ENCODE measurements around the gene AS3MT.
A peak's percentile ranks its signal among the peaks of the same experiment; 100 is the strongest.
"Not testable (repeated sequence)": the region's sequence is repeated elsewhere in the genome, so short reads cannot be mapped to it uniquely, and the experiment has no call there.

Gene AS3MT

DNA sequence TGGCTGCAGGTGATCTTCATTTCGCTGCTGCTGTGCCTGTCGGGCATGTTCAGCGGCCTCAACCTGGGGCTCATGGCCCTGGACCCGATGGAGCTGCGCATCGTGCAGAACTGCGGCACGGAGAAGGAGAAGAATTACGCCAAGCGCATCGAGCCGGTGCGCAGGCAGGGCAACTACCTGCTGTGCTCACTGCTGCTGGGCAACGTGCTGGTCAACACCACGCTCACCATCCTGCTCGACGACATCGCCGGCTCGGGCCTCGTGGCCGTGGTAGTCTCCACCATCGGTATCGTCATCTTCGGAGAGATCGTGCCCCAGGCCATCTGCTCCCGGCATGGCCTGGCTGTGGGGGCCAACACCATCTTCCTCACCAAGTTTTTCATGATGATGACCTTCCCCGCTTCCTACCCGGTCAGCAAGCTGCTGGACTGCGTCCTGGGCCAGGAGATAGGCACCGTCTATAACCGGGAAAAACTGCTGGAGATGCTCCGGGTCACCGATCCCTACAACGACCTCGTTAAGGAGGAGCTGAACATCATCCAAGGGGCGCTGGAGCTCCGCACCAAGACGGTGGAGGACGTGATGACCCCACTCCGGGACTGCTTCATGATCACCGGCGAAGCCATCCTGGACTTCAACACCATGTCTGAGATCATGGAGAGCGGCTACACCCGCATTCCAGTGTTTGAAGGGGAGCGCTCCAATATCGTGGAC, 50.1 kb downstream of the AS3MT start:
- DNase-seq (ENCODE audit: low read depth in 1 of 2, low spot score in 1 of 2), result peak in 1 of 2 donors; percentile 13

DNA sequence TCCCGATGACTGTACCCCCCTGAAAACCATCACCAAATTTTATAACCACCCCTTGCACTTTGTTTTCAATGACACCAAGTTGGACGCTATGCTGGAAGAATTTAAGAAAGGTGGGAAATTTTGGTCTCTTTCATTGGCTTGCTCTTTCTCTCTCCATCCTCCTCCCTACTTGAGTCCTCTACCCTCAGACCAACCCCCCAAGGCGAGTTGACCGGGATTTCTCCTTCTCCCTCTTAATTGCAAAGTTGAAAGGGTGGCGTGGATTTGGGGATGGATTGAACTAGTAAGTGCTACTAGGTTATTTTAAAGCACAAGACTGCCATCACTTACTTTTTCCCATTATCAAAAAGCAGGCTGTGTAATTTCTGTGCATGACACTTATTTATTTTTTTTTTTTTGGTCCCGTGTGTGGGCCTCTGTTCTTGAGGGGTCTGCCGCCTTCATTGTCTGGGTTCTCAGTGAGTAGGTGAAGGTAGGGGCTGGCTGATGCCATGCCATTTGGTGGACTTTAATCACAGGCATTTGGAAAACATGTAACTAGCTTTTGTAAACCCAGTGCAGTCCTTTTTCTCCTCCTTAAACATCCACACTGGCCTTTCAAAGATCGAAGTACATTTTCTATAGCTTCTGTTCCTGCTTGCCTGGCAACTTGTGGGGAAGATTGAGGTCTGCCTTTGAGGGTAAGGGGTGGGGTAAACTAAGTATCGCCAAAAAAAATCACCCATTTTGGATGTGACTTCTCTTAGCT, 50.9 kb downstream of the AS3MT start:
- DNase-seq (ENCODE audit: low read depth in 1 of 2, low spot score in 1 of 2), result no peak

- DNase-seq (ENCODE audit: low read depth in 1 of 2, low spot score in 1 of 2), result no peak
Measured at GRCh38 chr10:102923601-102924000, 54.3 kb downstream of the AS3MT start.

- DNase-seq (ENCODE audit: low read depth in 1 of 2, low spot score in 1 of 2), result no peak
Measured at GRCh38 chr10:102926842-102927241, 57.6 kb downstream of the AS3MT start.

DNA sequence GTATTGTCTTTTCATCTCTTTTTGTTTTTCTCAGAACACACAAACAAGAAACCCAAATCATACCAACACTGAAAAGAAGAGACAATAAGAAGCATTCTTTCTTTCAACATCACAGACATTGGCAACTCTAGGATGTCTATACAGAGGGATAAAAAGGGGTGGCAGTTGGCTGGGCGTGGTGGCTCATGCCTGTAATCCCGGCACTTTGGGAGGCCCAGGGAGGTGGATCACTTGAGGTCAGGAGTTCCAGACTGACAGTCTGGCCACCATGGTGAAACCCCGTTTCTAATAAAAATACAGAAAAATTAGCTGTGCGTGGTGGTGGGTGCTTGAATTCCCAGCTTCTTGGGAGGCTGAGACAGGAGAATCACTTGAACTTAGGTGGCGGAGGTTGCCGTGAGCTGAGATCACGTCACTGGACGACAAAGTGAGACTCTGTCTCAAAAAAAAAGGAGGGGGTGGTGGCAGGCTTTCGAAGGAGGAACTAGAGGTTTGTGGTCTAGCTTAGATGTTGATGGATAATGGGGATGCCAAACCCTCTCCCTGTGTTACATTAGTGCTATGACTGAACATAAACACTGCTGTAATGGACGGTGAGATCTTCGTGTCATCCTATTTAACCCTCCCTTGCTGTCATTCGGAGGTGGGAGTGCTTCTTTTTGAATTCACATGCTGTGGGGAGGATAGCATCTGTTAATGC, 58.2 kb downstream of the AS3MT start:
- no peak for DNase-seq (ENCODE audit: low read depth in 1 of 2, low spot score in 1 of 2)

DNA sequence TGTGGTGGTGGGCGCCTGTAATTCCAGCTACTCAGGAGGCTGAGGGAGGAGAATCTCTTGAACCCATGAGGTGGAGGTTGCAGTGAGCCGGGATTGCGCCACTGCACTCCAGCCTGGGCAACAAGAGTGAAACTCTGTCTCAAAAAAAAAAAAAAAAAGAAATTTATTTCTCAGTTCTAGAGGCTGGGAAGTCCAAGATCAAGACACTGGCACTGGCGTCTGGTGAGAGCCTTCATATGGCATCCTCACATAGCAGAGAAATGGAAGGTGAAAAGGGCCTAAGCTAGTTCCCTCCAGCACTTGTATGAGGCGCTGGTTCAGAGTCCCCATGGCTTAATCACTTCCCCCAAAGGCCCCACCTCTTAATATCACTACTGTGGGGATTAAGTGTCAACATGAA, 59.2 kb downstream of the AS3MT start:
- not testable (repeated sequence) for DNase-seq (ENCODE audit: low read depth in 1 of 2, low spot score in 1 of 2)

DNA sequence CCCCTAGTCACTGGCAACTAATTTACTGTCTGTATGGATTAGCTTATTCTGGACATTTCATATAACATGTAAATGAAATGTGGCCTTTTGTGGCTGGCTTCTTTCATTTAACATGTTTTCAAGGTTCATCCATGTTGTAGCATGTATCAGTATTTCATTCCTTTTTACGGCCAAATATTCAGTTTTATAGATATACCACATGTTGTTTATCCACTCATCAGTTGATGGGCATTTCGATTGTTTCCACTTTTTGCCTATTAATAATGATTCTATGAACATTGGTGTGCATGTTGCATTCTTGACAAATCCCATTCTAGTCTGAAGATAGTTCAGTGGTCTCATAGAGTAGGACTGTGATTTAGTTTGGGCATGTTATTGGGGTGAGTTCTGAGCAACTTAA, 61.5 kb downstream of the AS3MT start:
- DNase-seq (ENCODE audit: low read depth in 1 of 2, low spot score in 1 of 2), result no peak

DNA sequence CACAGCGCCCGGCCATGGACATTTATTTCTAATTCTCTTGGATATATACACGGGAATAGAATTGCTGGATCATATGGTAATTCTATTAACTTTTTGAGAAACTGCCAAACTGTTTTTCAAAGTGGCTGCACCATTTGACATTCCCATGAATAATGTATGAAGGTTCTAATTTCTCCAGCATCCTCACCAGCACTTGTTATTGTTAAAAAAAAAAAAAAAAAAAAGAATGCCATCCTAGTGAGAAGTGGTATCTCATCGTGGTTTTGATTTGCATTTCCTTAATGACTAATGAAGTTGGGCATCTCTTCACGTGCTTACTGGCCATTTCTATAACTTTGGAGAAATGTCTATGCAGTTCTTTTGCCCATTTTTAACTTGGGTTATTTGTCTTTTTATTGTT, 62.4 kb downstream of the AS3MT start:
- no peak for DNase-seq (ENCODE audit: low read depth in 1 of 2, low spot score in 1 of 2)

DNA sequence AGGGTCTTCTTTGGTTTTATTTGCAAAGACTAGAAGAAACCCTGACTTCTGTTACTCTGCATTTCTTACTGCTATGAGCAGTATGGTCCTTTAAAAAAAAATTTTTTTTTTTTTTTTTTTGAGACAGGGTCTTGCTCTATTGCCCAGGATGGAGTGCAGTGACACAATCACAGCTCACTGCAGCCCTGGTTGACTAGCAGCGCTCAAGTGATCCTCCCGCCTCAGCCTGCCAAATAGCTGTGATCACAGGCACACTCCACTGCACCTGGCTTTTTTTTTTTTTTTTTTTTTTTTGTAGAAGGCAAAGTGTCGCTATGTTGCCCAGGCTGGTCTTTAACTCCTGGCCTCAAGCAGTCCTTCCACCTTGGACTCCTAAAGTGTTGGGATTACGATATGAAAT, 66.2 kb downstream of the AS3MT start:
- DNase-seq (ENCODE audit: low read depth in 1 of 2, low spot score in 1 of 2), result no peak

DNA sequence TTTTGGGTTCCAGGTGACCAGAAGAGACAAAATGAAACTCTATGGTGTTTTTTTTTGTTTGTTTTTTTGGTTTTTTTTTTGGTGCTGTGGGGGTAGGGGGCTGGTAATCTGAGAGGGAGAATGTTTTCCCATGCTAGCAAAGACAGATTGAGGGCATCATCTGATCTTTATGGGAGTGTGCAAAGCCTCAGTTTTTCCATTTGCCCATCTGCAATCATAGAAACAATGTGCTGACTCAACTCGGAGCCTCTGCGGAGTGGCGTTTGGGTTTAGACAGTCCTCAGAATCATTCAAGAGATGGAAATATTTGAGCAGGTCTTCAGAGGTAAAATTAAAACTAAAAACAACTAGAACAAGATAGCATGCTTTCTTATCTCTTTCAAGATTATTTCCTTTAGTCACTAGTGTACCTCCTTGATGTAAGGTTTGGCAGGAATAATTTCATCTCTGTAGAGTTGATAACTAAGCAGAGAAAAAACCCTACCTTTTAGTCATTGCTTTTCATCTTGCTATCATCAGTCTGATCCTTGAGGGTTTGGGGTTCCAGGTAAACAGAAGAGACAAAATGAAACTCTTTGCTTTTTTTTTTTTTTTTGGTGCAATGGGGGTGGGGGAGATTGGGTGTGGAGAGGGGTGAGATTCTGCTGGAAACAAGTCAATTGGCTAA, 66.8 kb downstream of the AS3MT start:
- DNase-seq (ENCODE audit: low read depth in 1 of 2, low spot score in 1 of 2), result no peak

DNA sequence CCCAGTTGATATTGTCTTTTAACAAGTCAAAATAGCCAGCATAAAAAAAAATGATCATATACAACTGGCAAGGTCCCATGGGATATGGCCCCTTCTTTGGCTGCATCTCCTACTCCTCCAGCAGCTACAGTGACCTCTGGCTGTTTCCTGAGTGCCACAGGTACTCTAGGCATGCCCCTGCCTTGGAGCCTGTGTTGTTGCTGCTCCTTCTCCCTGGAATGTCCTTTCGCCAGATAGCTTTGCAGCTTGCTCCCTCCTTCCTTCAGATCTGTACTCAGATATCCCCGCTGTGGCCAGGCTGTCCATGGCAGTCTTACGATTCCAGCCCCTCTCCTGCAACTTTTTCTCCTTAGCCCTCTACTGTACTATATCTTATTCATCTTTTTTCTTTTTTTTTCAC, 72.1 kb downstream of the AS3MT start:
- no peak for DNase-seq (ENCODE audit: low read depth in 1 of 2, low spot score in 1 of 2)

DNA sequence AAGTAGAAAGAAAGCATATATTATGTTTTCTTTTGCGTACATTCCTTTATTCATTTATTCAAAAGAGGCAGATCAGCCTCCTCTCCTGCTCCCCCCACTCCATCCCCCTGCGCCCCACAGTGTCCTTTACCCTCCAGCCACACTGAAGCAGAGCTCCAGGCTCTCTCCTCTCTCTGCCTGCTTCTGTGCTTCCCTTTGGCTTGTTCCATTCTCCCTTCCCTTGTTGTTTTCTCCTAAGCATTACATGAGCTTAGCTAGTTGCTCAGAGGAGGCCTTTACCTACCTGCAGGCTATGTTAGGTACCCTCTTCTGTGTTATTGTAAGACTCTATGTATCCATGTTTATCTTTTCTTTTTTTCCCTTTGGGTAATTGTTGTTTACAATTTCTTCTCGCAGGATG, 76.2 kb downstream of the AS3MT start:
- DNase-seq (ENCODE audit: low read depth in 1 of 2, low spot score in 1 of 2), result no peak

DNA sequence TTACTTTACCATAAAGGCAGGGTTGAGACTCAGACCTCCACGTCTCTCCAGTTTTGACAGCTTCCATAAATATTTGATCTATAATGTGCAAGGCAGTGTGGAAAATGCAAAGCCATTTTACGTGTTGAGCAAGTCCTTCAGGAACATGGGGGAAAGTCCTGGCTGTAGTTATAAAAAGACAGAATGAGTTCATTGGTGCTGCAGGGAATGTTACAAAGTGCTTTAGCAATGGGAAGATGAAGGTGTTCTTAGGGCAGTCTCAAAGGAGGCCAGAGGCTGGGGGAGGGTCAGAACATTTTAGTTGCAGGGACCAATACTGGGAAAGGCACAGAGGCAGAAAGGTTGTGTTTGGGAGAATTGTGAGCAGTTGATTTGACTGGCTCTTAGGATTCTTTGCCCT, 76.7 kb downstream of the AS3MT start:
- DNase-seq (ENCODE audit: low read depth in 1 of 2, low spot score in 1 of 2), result no peak

- DNase-seq (ENCODE audit: low read depth in 1 of 2, low spot score in 1 of 2), result no peak
Measured at GRCh38 chr10:102946992-102947391, 77.7 kb downstream of the AS3MT start.

- no peak for DNase-seq (ENCODE audit: low read depth in 1 of 2, low spot score in 1 of 2)
Measured at GRCh38 chr10:102948176-102948575, 78.9 kb downstream of the AS3MT start.

- no peak for DNase-seq (ENCODE audit: low read depth in 1 of 2, low spot score in 1 of 2)
Measured at GRCh38 chr10:102948786-102949185, 79.5 kb downstream of the AS3MT start.

DNA sequence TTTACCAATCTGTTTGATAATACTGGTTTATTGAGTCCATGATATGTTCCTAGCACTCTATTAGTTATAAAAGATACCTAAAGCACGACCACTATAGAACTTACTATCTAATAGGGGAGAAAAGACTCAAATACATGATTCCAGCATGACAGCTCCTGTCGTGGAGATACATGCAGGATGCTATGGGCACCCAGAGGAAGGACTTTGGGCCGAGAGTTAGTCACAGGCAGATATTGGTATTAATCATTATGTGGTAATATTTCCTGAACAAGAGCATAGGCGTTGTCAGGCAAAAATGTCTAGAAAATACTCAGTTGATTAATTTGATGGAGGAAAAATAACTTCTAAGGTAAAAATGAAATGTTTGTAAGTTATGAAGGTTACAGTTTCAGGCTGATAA, 80.6 kb downstream of the AS3MT start:
- DNase-seq (ENCODE audit: low read depth in 1 of 2, low spot score in 1 of 2), result no peak

GRCh38 chr10:102951316-102951715, 82.0 kb downstream of the AS3MT start:
- DNase-seq (ENCODE audit: low read depth in 1 of 2, low spot score in 1 of 2), result no peak

All from activated CD4-positive, alpha-beta T cell treated with anti-CD3 and anti-CD28 coated beads, Interleukin-2, amount 50 U/mL, for 24 hours (primary cell).